ENCODE data around the gene LILRB2.
"Not testable (repeated sequence)": the region's sequence is repeated elsewhere in the genome, so short reads cannot be mapped to it uniquely, and the experiment has no call there.

The LILRB2 gene

GRCh38 chr19:54271587-54271986, 9.3 kb downstream of the LILRB2 start:
- FAIRE-seq = not testable (repeated sequence)

- no peak for FAIRE-seq
Observed at GRCh38 chr19:54271106-54271505, 9.8 kb downstream of the LILRB2 start.

GRCh38 chr19:54268936-54269335, 12.0 kb downstream of the LILRB2 start:
- no peak for FAIRE-seq

- FAIRE-seq = no peak
Observed at GRCh38 chr19:54266133-54266532, 14.8 kb downstream of the LILRB2 start.

GRCh38 chr19:54262470-54262869, 18.4 kb downstream of the LILRB2 start:
- no peak for FAIRE-seq

GRCh38 chr19:54262066-54262465, 18.8 kb downstream of the LILRB2 start:
- no peak for FAIRE-seq

GRCh38 chr19:54257116-54257480, 23.8 kb downstream of the LILRB2 start, which contains the start of gene LILRB5:
TSS of gene LILRB5 (minus strand) at chr19:54257273. CDS start at chr19:54257193, 80 bp downstream.
- FAIRE-seq = no peak

GRCh38 chr19:54256250-54257115, 24.4 kb downstream of the LILRB2 start:
- no peak for FAIRE-seq

GRCh38 chr19:54255105-54255775, 25.7 kb downstream of the LILRB2 start:
- FAIRE-seq = no peak

GRCh38 chr19:54254195-54254906, 26.6 kb downstream of the LILRB2 start:
- FAIRE-seq = no peak

GRCh38 chr19:54253331-54254194, 27.3 kb downstream of the LILRB2 start:
- FAIRE-seq = no peak

GRCh38 chr19:54252845-54253244, 28.1 kb downstream of the LILRB2 start:
- FAIRE-seq = no peak

- no peak for FAIRE-seq
Observed at GRCh38 chr19:54252243-54252642, 28.7 kb downstream of the LILRB2 start.

- FAIRE-seq = no peak
Observed at GRCh38 chr19:54248016-54248601, 32.8 kb downstream of the LILRB2 start.

- no peak for FAIRE-seq
Observed at GRCh38 chr19:54247106-54247930, 33.6 kb downstream of the LILRB2 start.

- no peak for FAIRE-seq
Observed at GRCh38 chr19:54245936-54246335, 35.0 kb downstream of the LILRB2 start.

- not testable (repeated sequence) for FAIRE-seq
Observed at GRCh38 chr19:54243809-54244208, 37.1 kb downstream of the LILRB2 start.

GRCh38 chr19:54242646-54243045, 38.3 kb downstream of the LILRB2 start, which contains the start of gene LILRA6:
TSS of gene LILRA6 (minus strand) at chr19:54242790.
- not testable (repeated sequence) for FAIRE-seq

GRCh38 chr19:54242234-54242633, 38.7 kb downstream of the LILRB2 start:
- FAIRE-seq = not testable (repeated sequence)

GRCh38 chr19:54240372-54241336, 40.3 kb downstream of the LILRB2 start:
- not testable (repeated sequence) for FAIRE-seq
